Keratinocyte (primary cell): ENCODE results near the gene C11orf86. TPM values are rescaled to one million over a fixed set of nuclear protein-coding genes. Genes with fewer than 3 reads are reported as not detected.

Experiments
- DNase-seq: peaks from one replicate; pipeline ENCODE4 v3.0.0-alpha.2; 2011; ENCODE audit warnings: low read depth, missing footprints, low spot score
- FAIRE-seq: peaks from 2 replicates; lab custom pipeline; 2011; peaks lifted over from hg19 to GRCh38; lab: Jason Lieb, UNC
- H2AFZ ChIP-seq: 2 replicates; pipeline ENCODE4 v1.6.0; 2012; ENCODE audit warnings: low read length, control low read depth, inconsistent platforms; ENCODE audit not compliant: control insufficient read depth
- H3K27ac ChIP-seq: 2 replicates; pipeline ENCODE4 v1.5.1; 2011; ENCODE audit warnings: low read length; ENCODE audit not compliant: control insufficient read depth, insufficient read depth
- H3K27me3 ChIP-seq: 3 replicates; pipeline ENCODE4 v1.6.0; 2011; ENCODE audit warnings: low read length; ENCODE audit not compliant: control insufficient read depth, insufficient read depth; ENCODE audit errors: extremely low read depth
- H3K36me3 ChIP-seq, 2 experiments: 2 replicates in 1 of 2; 3 replicates in 1 of 2; pipeline ENCODE4 v1.5.1; 2011; ENCODE audit warnings: low read length in 2 of 2, mild to moderate bottlenecking in 1 of 2; ENCODE audit not compliant: control insufficient read depth in 2 of 2, insufficient read depth in 2 of 2; ENCODE audit errors: extremely low read depth in 1 of 2
- H3K4me1 ChIP-seq: 3 replicates; pipeline ENCODE4 v1.5.1; 2011; ENCODE audit warnings: low read length; ENCODE audit not compliant: control insufficient read depth, insufficient read depth; ENCODE audit errors: extremely low read depth
- H3K4me2 ChIP-seq: 3 replicates; pipeline ENCODE4 v1.6.0; 2011; ENCODE audit warnings: low read depth, low read length; ENCODE audit not compliant: control insufficient read depth, insufficient read depth; ENCODE audit errors: extremely low read depth
- H3K4me3 ChIP-seq, 3 experiments: fragments of 200-600 bp in 1 of 3; sonication (generic) in 1 of 3; 2 replicates in 2 of 3; 3 replicates in 1 of 3; pipeline ENCODE4 v1.5.1; 2011 to 2016; ENCODE audit warnings: low read length in 3 of 3, mild to moderate bottlenecking in 3 of 3, control low read depth in 2 of 3, inconsistent platforms in 1 of 3, low read depth in 1 of 3, mixed read lengths in 1 of 3, mixed run types in 1 of 3, moderate library complexity in 1 of 3; ENCODE audit not compliant: control insufficient read depth in 2 of 3, insufficient read depth in 2 of 3; ENCODE audit errors: extremely low read depth in 1 of 3
- H3K79me2 ChIP-seq: 2 replicates; pipeline ENCODE4 v1.6.0; 2012; ENCODE audit warnings: low read length; ENCODE audit not compliant: control insufficient read depth, insufficient read depth
- H3K9ac ChIP-seq: 3 replicates; pipeline ENCODE4 v1.6.0; 2011; ENCODE audit warnings: low read length; ENCODE audit not compliant: control insufficient read depth, insufficient read depth; ENCODE audit errors: extremely low read depth
- H3K9me1 ChIP-seq: 3 replicates; pipeline ENCODE4 v1.6.0; 2011; ENCODE audit warnings: low read length; ENCODE audit not compliant: control insufficient read depth, insufficient read depth; ENCODE audit errors: extremely low read depth
- H3K9me3 ChIP-seq: 2 replicates; pipeline ENCODE4 v1.5.1; 2012; ENCODE audit warnings: low read depth, low read length; ENCODE audit not compliant: control insufficient read depth
- H4K20me1 ChIP-seq: 3 replicates; pipeline ENCODE4 v1.6.0; 2011; ENCODE audit warnings: low read length; ENCODE audit not compliant: control insufficient read depth, insufficient read depth; ENCODE audit errors: extremely low read depth
- EZH2 ChIP-seq: IDR thresholded peaks from one replicate; pipeline ENCODE4 v1.6.1; 2012; ENCODE audit warnings: inconsistent platforms, mild to moderate bottlenecking, low read length, moderate library complexity
- dilution Hi-C: fragments of 300-500 bp; cut with MboI; formaldehyde crosslinking; loops from one replicate; pipeline ENCODE4 v1.7.0; 2020; ENCODE audit warnings: low sequenced_read_pairs; ENCODE audit not compliant: extremely low pct_ligation_motif_present
- polyA plus RNA-seq, 5 experiments: library from polyadenylated mRNA; depleted of rRNA in 3 of 5; stranded (reverse) in 3 of 5; stranded (forward) in 1 of 5; unstranded in 1 of 5; fragments of >200 nt; gene quantifications; 1 replicate in 1 of 5; 2 replicates in 3 of 5; 3 replicates in 1 of 5; pipeline versions ENCODE4 v1.2.1 to v1.2.3, GENCODE V29; 2011 to 2012; ENCODE audit warnings: missing spikeins in 2 of 5, low read depth in 1 of 5, low replicate concordance in 1 of 5
- TF ChIP-seq, protein P1 (sequence below), 3 experiments: IDR thresholded peaks in 1 of 3; conservative IDR thresholded peaks in 1 of 3; optimal IDR thresholded peaks in 1 of 3; 2 replicates in 2 of 3; 3 replicates in 1 of 3; pipeline versions ENCODE3 to v1.5.1; 2011; ENCODE audit warnings: low read length in 3 of 3, mild to moderate bottlenecking in 3 of 3, moderate library complexity in 2 of 3, control low read depth in 1 of 3, inconsistent platforms in 1 of 3; ENCODE audit not compliant: insufficient read depth in 2 of 3; ENCODE audit errors: extremely low read depth in 1 of 3

Gene C11orf86
- polyA plus RNA-seq, 1 donor (not counting 4 experiments of a cell fraction or from before 2014, with no cell fraction given), result not detected

DNA sequence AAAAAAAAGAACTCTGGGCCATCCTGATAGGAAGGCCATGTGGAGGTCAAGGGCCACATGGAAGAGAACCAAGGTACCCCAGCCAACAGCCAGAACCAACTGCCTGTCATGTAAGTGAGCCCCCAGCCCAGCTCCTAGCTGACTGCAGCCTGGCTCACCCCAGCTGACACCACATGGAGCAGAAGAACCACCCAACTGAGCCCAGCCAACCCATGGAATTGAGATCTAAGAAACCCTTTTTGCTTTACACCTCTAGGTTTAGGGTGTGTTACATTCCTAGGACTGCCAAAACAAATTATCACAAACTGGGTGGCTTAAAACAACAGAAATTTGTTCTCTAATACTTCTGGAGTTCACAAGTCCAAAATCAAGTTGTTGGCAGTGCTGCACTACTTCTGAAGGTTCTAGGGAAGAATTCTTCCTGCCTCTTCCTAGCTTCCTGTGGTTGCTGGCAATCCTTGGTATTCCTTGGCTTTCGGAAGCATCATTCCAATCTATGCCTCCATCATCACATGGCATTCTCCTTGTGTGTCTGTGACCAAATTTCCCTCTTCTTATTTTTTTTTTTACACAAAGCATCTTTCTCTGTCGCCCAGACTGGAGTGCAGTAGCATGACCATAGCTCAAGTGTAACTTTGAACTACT lies 4.4 kb downstream of the C11orf86 start:
- Histone ChIP-seq H3K27ac (no peak overlapping the region), H3K4me1 (peaks cover 11% of the 10 kb centered on the region), H2AFZ (no peak overlapping the region), H3K36me3 (no peaks in the 10 kb centered on the region), H3K79me2 (no peaks in the 10 kb centered on the region), H3K27me3 (no peaks in the 10 kb centered on the region), H3K4me2 (no peak overlapping the region), H3K4me3 (no peak overlapping the region), H4K20me1 (no peaks in the 10 kb centered on the region), H3K9me3 (no peaks in the 10 kb centered on the region), H3K9me1 (no peaks in the 10 kb centered on the region), H3K9ac (no peak overlapping the region)
- TF ChIP-seq, protein P1, sequence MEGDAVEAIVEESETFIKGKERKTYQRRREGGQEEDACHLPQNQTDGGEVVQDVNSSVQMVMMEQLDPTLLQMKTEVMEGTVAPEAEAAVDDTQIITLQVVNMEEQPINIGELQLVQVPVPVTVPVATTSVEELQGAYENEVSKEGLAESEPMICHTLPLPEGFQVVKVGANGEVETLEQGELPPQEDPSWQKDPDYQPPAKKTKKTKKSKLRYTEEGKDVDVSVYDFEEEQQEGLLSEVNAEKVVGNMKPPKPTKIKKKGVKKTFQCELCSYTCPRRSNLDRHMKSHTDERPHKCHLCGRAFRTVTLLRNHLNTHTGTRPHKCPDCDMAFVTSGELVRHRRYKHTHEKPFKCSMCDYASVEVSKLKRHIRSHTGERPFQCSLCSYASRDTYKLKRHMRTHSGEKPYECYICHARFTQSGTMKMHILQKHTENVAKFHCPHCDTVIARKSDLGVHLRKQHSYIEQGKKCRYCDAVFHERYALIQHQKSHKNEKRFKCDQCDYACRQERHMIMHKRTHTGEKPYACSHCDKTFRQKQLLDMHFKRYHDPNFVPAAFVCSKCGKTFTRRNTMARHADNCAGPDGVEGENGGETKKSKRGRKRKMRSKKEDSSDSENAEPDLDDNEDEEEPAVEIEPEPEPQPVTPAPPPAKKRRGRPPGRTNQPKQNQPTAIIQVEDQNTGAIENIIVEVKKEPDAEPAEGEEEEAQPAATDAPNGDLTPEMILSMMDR (optimal IDR thresholded peaks at IDR 0.05 in 1 of 3, IDR thresholded peaks at IDR 0.05 in 1 of 3, conservative IDR thresholded peaks at IDR 0.05 in 1 of 3; ENCODE audit: extremely low read depth in 1 of 3, insufficient read depth in 2 of 3, low read length in 3 of 3), result no peak
- no peak for TF ChIP-seq EZH2
- dilution Hi-C loops, result no loop called here
- no peak for DNase-seq
- no peak for FAIRE-seq

DNA sequence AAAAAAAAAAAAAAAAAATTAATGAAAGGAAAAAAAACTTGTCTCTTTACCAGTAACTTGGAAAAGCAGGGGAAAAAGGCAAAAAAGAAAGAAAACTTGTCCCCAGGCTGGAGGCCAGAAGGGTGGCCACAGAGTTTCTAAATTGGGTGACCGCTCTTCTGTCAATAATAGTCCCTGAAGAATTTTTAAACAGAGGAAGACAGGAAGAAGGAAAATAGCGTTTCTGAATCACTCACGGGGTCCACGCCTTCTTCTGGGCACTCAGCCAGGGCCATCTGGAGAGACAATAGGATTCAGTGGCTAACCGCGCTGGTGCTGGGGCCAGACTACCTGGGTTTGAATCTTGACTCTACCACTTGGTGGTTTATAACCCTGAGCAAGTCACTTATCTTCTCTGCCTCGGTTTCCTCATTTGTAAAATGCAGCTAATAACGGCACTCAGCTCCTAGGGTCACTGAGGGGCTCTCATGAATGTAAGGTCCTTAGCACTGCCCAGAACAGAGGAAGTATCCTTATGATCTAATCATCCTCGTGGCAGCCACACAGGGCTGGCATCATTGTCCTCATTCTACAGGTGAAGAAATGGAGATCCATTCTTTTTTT lies 7.0 kb downstream of the C11orf86 start:
- dilution Hi-C loops, result no loop called here
- no peak overlapping the region for H2AFZ ChIP-seq
- H3K79me2 ChIP-seq, result no peaks in the 10 kb centered on the region
- FAIRE-seq (peak; percentile 88), DNase-seq (no peak)
- TF ChIP-seq, protein P1 (optimal IDR thresholded peaks at IDR 0.05 in 1 of 3, IDR thresholded peaks at IDR 0.05 in 1 of 3, conservative IDR thresholded peaks at IDR 0.05 in 1 of 3; ENCODE audit: extremely low read depth in 1 of 3, insufficient read depth in 2 of 3, low read length in 3 of 3), result no peak
- TF ChIP-seq EZH2, result no peak
- peak overlapping the region; percentile 9 for H3K4me2 ChIP-seq
- H3K4me1 ChIP-seq, result peaks cover 16% of the 10 kb centered on the region
- no peaks in the 10 kb centered on the region for H3K27me3 ChIP-seq
- no peak overlapping the region for H3K9ac ChIP-seq
- no peaks in the 10 kb centered on the region for H3K9me3 ChIP-seq
- H3K9me1 ChIP-seq, result no peaks in the 10 kb centered on the region
- no peaks in the 10 kb centered on the region for H4K20me1 ChIP-seq
- H3K27ac ChIP-seq, result no peak overlapping the region
- H3K36me3 ChIP-seq, result no peaks in the 10 kb centered on the region
- H3K4me3 ChIP-seq, result no peak overlapping the region
